ENCODE measurements around the gene CYP2W1.
"Not testable (repeated sequence)": the region's sequence is repeated elsewhere in the genome, so short reads cannot be mapped to it uniquely, and the experiment has no call there.

DNA sequence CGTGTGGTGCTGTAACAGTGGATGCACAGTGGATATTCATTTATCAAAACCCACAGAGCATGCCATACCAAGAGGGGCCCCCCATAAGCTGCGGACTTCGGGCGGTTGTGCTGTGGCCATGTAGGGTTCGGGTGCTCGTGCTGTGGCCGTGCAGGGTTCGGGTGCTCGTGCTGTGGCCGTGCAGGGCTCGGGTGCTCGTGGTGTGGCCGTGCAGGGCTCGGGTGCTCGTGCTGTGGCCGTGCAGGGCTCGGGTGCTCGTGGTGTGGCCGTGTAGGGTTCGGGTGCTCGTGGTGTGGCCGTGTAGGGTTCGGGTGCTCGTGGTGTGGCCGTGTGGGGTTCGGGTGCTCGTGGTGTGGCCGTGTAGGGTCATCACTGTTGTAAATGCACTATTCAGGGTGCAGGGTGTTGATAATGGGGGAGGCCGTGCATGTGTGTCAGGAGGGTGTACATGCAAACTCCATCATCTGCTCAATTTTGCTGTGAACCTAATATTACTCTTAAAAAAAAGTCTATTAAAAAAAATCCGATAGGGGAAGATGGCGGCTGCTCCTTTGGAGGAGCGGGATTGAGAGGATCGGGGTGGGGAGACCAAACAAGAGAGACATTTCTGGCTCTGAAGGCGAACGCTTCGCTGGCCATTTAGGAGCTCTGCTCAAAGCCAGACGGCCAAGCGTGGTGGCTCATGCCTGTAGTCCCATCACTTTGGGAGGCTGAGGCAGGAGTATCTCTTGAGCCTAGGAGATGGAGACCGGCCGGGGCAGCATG lies 53.4 kb downstream of the CYP2W1 start:
- TF ChIP-seq CTCF (conservative IDR thresholded peaks at IDR 0.05; ENCODE audit: low read depth, low read length); EZH2 (IDR thresholded peaks at IDR 0.05; ENCODE audit: low read length, unreplicated experiment); EZH2phosphoT487 (IDR thresholded peaks at IDR 0.05; ENCODE audit: borderline replicate concordance, low read length): not testable (repeated sequence)

All from PC-3 (cell line).